Measurements from ENCODE around the gene NACA2. TPM values are rescaled to one million over a fixed set of nuclear protein-coding genes. Genes with fewer than 3 reads are reported as not detected.

The NACA2 gene
- total RNA-seq, 1 experiment from 2014 or later = not detected

DNA sequence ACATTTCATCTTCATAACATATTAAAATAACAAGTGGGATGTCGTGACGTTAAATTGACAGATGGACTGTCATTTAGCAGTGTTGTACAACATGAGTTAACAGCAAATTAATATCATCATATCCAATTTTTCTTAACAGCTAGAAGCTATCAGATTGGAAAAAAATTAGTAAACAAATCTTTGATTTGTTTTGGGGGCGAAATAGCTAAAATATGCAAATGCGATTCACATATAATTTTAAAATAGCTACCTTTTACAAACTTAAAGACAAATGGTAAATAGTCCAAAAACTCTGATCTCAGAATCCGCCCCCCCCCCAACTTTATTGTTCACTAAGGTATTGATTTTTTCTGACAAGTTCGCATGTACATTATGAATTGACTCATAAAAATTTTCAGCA is 20.3 kb upstream of the NACA2 start (continued):
- TF ChIP-seq, protein P1, sequence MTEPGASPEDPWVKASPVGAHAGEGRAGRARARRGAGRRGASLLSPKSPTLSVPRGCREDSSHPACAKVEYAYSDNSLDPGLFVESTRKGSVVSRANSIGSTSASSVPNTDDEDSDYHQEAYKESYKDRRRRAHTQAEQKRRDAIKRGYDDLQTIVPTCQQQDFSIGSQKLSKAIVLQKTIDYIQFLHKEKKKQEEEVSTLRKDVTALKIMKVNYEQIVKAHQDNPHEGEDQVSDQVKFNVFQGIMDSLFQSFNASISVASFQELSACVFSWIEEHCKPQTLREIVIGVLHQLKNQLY (CRISPR knock-in tag; IDR thresholded peaks at IDR 0.05) = no peak
- TF ChIP-seq SMAD3 (CRISPR knock-in tag; IDR thresholded peaks at IDR 0.05; ENCODE audit: borderline replicate concordance) (no peak), CREM (CRISPR knock-in tag; IDR thresholded peaks at IDR 0.05) (no peak), TCF7 (CRISPR knock-in tag; IDR thresholded peaks at IDR 0.05; ENCODE audit: low read depth) (no peak), ELF4 (CRISPR knock-in tag; IDR thresholded peaks at IDR 0.05; ENCODE audit: low read depth) (no peak)
- TF ChIP-seq, protein P2, sequence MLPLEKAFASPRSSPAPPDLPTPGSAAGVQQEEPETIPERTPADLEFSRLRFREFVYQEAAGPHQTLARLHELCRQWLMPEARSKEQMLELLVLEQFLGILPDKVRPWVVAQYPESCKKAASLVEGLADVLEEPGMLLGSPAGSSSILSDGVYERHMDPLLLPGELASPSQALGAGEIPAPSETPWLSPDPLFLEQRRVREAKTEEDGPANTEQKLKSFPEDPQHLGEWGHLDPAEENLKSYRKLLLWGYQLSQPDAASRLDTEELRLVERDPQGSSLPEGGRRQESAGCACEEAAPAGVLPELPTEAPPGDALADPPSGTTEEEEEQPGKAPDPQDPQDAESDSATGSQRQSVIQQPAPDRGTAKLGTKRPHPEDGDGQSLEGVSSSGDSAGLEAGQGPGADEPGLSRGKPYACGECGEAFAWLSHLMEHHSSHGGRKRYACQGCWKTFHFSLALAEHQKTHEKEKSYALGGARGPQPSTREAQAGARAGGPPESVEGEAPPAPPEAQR (CRISPR knock-in tag; IDR thresholded peaks at IDR 0.05) = no peak

DNA sequence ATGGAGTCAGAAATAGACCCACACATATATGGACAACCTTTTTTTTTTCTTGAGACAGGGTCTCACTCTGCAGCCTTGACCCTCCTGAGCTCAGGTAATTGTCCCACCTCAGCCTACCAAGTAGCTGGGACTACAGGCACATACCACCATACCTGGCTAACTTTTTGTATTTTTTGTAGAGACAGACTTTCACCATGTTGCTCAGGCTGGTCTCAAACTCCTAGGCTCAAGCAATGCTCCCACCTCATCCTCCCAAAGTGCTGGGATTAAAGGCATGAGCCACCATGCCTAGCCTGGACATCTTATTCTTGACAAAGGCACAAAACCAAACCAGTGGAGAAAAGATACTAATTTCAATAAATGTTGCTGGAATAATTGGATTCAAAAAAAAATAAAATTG is 14.7 kb upstream of the NACA2 start:
- no peak overlapping the region for H3K4me3 Mint-ChIP-seq
- no peaks in the 10 kb centered on the region for H3K9me3 Mint-ChIP-seq
- no peaks in the 10 kb centered on the region; the same call in 1 of the 2 replicates for H3K27me3 Mint-ChIP-seq (ENCODE audit: low read depth)
- no peaks in the 10 kb centered on the region for H3K4me1 Mint-ChIP-seq
- ATAC-seq (no peak), DNase-seq (ENCODE audit: low spot score) (no peak)
- CTCF ChIA-PET = no interaction called here
- TF ChIP-seq ZBTB21 (CRISPR knock-in tag; IDR thresholded peaks at IDR 0.05; ENCODE audit: borderline replicate concordance) = no peak
- no peak for TF ChIP-seq HMGA2 (CRISPR knock-in tag; IDR thresholded peaks at IDR 0.05)
- no peaks in the 10 kb centered on the region for H3K36me3 Mint-ChIP-seq
- H3K27ac Mint-ChIP-seq = no peak overlapping the region
- POLR2A ChIA-PET = no interaction called here

DNA sequence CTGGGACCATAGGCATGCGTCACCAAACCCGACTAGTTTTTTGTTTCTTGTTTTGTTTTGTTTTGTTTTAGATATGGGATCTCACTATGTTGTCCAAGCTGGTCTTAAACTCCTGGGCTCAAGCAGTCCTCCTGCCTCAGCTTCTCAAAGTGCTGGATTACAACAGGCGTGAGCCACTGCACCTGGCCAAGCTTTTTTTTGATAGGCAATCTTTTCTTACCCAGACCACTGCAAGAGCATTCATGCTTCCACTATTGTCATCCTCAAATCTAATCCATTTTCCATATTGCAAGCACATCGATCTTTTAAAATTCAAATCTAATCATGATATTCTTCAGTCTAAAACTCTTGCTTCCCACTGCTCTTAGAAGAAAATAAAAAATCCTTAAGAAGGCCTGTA is 10.3 kb upstream of the NACA2 start:
- TF ChIP-seq NFE2L1 (CRISPR knock-in tag; IDR thresholded peaks at IDR 0.05) (no peak), SP1 (CRISPR knock-in tag; conservative IDR thresholded peaks at IDR 0.05) (no peak), SMAD4 (CRISPR knock-in tag; IDR thresholded peaks at IDR 0.05) (no peak), GRHL2 (CRISPR knock-in tag; IDR thresholded peaks at IDR 0.05; ENCODE audit: insufficient replicate concordance, severe bottlenecking) (no peak), RORB (CRISPR knock-in tag; IDR thresholded peaks at IDR 0.05) (no peak), HMGA2 (CRISPR knock-in tag; IDR thresholded peaks at IDR 0.05) (no peak)
- TF ChIP-seq, protein P3, sequence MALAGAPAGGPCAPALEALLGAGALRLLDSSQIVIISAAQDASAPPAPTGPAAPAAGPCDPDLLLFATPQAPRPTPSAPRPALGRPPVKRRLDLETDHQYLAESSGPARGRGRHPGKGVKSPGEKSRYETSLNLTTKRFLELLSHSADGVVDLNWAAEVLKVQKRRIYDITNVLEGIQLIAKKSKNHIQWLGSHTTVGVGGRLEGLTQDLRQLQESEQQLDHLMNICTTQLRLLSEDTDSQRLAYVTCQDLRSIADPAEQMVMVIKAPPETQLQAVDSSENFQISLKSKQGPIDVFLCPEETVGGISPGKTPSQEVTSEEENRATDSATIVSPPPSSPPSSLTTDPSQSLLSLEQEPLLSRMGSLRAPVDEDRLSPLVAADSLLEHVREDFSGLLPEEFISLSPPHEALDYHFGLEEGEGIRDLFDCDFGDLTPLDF (CRISPR knock-in tag; IDR thresholded peaks at IDR 0.05) = no peak
- TF ChIP-seq, protein P4, sequence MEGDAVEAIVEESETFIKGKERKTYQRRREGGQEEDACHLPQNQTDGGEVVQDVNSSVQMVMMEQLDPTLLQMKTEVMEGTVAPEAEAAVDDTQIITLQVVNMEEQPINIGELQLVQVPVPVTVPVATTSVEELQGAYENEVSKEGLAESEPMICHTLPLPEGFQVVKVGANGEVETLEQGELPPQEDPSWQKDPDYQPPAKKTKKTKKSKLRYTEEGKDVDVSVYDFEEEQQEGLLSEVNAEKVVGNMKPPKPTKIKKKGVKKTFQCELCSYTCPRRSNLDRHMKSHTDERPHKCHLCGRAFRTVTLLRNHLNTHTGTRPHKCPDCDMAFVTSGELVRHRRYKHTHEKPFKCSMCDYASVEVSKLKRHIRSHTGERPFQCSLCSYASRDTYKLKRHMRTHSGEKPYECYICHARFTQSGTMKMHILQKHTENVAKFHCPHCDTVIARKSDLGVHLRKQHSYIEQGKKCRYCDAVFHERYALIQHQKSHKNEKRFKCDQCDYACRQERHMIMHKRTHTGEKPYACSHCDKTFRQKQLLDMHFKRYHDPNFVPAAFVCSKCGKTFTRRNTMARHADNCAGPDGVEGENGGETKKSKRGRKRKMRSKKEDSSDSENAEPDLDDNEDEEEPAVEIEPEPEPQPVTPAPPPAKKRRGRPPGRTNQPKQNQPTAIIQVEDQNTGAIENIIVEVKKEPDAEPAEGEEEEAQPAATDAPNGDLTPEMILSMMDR (IDR thresholded peaks at IDR 0.05) = no peak
- TF ChIP-seq, protein P5, sequence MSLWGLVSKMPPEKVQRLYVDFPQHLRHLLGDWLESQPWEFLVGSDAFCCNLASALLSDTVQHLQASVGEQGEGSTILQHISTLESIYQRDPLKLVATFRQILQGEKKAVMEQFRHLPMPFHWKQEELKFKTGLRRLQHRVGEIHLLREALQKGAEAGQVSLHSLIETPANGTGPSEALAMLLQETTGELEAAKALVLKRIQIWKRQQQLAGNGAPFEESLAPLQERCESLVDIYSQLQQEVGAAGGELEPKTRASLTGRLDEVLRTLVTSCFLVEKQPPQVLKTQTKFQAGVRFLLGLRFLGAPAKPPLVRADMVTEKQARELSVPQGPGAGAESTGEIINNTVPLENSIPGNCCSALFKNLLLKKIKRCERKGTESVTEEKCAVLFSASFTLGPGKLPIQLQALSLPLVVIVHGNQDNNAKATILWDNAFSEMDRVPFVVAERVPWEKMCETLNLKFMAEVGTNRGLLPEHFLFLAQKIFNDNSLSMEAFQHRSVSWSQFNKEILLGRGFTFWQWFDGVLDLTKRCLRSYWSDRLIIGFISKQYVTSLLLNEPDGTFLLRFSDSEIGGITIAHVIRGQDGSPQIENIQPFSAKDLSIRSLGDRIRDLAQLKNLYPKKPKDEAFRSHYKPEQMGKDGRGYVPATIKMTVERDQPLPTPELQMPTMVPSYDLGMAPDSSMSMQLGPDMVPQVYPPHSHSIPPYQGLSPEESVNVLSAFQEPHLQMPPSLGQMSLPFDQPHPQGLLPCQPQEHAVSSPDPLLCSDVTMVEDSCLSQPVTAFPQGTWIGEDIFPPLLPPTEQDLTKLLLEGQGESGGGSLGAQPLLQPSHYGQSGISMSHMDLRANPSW (CRISPR knock-in tag; conservative IDR thresholded peaks at IDR 0.05; ENCODE audit: low read depth) = no peak
- TF ChIP-seq, protein P6, sequence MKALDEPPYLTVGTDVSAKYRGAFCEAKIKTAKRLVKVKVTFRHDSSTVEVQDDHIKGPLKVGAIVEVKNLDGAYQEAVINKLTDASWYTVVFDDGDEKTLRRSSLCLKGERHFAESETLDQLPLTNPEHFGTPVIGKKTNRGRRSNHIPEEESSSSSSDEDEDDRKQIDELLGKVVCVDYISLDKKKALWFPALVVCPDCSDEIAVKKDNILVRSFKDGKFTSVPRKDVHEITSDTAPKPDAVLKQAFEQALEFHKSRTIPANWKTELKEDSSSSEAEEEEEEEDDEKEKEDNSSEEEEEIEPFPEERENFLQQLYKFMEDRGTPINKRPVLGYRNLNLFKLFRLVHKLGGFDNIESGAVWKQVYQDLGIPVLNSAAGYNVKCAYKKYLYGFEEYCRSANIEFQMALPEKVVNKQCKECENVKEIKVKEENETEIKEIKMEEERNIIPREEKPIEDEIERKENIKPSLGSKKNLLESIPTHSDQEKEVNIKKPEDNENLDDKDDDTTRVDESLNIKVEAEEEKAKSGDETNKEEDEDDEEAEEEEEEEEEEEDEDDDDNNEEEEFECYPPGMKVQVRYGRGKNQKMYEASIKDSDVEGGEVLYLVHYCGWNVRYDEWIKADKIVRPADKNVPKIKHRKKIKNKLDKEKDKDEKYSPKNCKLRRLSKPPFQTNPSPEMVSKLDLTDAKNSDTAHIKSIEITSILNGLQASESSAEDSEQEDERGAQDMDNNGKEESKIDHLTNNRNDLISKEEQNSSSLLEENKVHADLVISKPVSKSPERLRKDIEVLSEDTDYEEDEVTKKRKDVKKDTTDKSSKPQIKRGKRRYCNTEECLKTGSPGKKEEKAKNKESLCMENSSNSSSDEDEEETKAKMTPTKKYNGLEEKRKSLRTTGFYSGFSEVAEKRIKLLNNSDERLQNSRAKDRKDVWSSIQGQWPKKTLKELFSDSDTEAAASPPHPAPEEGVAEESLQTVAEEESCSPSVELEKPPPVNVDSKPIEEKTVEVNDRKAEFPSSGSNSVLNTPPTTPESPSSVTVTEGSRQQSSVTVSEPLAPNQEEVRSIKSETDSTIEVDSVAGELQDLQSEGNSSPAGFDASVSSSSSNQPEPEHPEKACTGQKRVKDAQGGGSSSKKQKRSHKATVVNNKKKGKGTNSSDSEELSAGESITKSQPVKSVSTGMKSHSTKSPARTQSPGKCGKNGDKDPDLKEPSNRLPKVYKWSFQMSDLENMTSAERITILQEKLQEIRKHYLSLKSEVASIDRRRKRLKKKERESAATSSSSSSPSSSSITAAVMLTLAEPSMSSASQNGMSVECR (CRISPR knock-in tag; IDR thresholded peaks at IDR 0.05; ENCODE audit: borderline replicate concordance) = no peak
- TF ChIP-seq, protein P7, sequence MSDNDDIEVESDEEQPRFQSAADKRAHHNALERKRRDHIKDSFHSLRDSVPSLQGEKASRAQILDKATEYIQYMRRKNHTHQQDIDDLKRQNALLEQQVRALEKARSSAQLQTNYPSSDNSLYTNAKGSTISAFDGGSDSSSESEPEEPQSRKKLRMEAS (CRISPR knock-in tag; IDR thresholded peaks at IDR 0.05) = no peak
- TF ChIP-seq, protein P8, sequence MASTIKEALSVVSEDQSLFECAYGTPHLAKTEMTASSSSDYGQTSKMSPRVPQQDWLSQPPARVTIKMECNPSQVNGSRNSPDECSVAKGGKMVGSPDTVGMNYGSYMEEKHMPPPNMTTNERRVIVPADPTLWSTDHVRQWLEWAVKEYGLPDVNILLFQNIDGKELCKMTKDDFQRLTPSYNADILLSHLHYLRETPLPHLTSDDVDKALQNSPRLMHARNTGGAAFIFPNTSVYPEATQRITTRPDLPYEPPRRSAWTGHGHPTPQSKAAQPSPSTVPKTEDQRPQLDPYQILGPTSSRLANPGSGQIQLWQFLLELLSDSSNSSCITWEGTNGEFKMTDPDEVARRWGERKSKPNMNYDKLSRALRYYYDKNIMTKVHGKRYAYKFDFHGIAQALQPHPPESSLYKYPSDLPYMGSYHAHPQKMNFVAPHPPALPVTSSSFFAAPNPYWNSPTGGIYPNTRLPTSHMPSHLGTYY (CRISPR knock-in tag; IDR thresholded peaks at IDR 0.05) = no peak
- H3K36me3 Mint-ChIP-seq = no peaks in the 10 kb centered on the region

More for the DNA sequence above, 10.3 kb upstream of the NACA2 start:
- H3K27ac Mint-ChIP-seq = no peak overlapping the region
- ATAC-seq (no peak), DNase-seq (ENCODE audit: low spot score) (no peak)
- no peaks in the 10 kb centered on the region for H3K4me1 Mint-ChIP-seq
- no peak overlapping the region for H3K4me3 Mint-ChIP-seq
- CTCF ChIA-PET = interaction anchor here (0.9 kb wide), 1 partner anchor 18 kb away, joined by 3 read pairs; no protein-coding TSS in a partner anchor
- POLR2A ChIA-PET = no interaction called here
- no peaks in the 10 kb centered on the region for H3K9me3 Mint-ChIP-seq
- H3K27me3 Mint-ChIP-seq (ENCODE audit: low read depth) = no peaks in the 10 kb centered on the region

Data from WTC11 (cell line).